Daoy (cell line): ENCODE results near the gene MST1R. TPM values are rescaled to one million over a fixed set of nuclear protein-coding genes. Genes with fewer than 3 reads are reported as not detected.

Experiments used
- DNase-seq: peaks from one replicate; pipeline ENCODE4 v3.0.0-alpha.2; 2015; ENCODE audit warnings: low read depth
- total RNA-seq: library from RNA; depleted of rRNA; stranded (reverse); fragments of >200 nt; shearing (Covaris generic); gene quantifications from 2 replicates; pipeline ENCODE4 v1.2.3, GENCODE V29; 2014

MST1R gene
- total RNA-seq, 1 experiment from 2014 or later: not detected

- no peak for DNase-seq
Measured at GRCh38 chr3:49877716-49878115, 26.0 kb downstream of the MST1R start.

DNA sequence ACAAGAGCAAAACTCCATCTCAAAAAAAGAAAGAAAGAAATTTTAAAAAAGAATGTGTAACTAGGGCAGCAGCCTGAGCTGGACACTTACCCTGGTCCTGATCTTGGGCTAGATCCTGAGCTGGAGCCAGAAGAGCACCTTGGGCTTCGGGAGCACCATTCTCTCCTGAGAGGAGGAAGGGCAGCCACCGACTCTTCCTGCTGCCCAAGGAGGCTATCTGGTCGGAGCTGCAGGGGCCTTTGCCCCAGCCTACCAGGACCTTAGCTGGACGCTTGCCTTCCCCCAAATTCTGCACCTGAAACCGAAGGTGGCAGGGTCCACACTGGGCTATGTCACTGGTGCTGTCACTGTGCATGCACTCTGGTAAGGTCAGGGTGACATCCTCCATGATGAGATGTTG is 27.1 kb downstream of the MST1R start:
- DNase-seq: no peak

DNA sequence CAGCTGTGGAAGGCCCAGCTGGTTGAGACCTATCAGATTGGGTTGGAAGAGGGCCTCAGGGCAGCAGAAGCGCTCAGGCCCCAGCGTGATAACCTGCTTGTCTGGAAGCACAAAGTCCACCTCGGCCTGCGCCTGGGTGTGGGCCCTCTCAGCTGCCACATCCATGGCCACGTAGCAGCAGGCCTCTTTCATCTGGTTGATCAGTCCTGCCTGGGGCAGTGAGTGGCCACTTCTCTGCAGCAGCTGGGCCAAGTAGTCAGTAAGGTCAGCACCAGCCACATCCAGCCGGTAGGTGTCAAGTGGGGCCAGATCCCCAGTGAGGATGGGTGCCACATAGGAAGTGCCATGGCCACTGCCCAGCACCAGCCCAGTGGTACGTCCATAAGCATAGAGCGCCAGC is 30.1 kb downstream of the MST1R start:
- no peak for DNase-seq

DNA sequence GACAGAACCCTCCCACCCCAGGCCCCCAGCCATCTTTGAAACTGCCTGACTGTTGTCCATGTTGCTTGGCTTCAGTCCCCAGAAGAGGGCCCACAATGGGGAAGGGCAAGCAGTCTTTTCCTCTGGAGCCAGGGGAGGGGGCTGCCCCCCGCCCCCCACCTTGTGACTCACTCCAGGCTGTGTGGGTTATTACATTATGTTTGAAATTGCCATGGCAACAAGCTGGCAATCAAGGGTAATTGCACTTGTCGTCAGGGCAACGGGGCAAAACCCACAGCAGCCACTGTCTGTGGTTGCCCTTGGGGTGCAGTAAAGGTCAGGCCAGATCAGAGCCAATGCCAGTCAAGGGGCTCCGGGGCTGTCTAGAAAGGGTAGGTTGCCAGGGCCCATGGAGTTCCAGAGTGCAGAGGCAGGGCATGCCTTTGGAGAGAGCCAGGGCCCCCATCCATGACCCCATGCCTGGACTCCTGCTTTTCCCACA is 30.8 kb downstream of the MST1R start:
- peak; percentile 39 for DNase-seq

DNA sequence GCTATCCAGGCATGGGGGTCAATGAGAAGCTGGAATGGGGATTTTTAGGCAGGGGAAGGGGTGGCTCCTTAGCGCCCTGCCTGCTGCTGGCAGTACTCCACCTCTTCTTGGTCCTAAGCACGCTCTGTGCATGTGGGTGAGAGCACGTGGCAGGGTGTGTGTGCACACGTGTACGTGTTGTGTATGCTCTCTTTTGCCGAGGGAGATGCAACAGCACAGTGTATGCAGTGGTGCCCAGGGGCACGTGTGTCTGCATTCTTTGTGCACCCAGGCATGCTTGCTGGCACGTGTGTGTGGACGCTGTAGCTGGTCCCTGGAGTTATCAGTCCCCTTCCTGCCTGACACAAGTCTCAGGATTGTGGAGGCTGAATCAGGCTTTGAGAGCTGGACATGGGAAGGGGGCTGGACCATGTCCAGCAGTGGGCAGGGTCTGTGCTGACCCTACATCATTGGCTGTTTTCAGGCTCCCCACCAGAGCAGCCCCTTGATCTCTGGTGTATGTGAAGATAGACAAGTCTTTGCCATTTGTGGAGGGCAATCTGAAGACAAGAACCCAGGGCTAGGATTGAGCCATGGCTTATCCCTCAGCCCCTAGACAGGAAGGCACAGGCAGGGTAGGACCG is 32.0 kb downstream of the MST1R start:
- DNase-seq: no peak

DNA sequence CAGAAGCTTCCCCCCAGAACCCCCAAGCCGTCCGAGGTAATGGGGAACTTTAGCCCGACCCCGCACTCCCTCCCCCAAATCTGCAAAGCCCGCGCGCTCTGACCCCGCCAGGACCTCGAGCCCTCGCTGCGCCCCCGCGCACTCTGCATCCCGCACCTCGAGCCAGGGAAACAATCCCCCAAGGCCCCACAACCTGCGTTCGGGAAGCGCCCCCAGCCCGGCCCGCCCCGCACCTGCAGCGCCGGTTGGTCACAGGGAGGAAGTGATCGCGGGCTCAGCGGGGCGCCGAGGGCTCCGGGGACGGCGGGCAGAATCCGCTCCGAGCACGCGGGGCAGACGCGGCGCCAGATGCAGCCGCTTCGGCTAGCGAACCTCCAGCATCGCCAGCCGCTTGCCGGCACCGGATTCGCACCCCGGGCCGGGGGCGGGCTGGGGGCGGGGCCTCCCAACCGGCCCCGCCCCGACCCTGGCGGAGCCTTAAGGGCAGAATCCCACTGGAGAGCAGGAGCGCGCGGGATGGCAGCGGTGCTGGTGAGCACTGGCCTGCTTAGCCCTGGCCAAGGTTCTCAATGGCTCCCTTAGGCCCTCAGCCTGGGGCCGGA is 34.0 kb downstream of the MST1R start, which contains the start of gene CAMKV:
Gene CAMKV, minus strand, starts transcription at position 382 of the 602 bp plus-strand sequence. CDS start 7,518 bp downstream, outside the sequence.
- DNase-seq: peak; percentile 26

DNA sequence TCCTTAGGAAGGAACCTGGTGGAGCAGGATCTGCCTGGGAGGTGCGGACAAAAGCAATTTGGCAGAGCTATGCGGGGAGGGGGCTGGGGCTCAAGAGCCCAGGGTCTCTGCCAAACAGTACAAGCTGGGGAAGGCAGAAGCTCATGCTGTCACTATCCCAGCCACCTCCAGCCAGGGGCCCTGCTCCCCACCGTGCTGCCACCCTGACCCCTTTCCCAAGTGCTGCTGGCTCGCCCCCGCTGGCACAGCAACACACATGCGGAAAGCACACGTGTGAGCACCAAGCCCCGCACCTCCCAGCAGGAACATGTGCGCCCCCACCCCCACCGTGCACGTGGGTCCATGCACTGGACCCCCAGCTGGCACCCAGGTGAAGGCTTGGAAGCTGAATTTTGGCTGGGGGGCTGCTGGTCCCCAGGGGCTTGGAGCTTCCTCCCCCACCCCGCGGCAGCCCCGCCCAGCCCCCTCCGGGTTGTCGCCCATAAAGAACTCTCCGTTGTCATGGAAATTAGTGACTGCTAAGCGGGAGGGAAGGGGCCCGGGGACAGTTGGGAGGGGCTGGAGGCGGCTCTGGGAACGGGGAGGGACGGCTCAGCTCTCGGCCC is 34.7 kb downstream of the MST1R start:
- DNase-seq: no peak

GRCh38 chr3:49867871-49868321 is 35.8 kb downstream of the MST1R start:
- peak; percentile 27 for DNase-seq

DNA sequence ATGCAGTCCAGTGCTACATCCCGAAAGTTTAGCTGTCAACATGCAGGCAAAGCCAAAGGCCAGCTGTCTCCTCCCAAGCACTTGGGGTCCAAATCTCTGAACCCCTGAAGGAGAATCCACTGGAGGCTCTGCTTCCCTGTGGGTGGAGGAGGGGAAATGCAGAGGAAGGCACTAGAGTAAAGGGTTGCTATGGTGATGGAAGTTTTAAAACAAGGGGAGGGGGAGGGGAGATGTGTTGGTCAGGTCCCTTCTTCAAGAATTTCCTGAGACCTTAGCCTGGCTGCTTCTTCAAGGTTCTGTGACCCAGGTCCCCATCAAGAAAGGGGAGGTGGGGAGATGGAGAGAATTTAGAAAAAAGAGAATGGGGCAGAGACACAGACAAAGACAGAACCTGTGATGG is 36.3 kb downstream of the MST1R start:
- no peak for DNase-seq

DNA sequence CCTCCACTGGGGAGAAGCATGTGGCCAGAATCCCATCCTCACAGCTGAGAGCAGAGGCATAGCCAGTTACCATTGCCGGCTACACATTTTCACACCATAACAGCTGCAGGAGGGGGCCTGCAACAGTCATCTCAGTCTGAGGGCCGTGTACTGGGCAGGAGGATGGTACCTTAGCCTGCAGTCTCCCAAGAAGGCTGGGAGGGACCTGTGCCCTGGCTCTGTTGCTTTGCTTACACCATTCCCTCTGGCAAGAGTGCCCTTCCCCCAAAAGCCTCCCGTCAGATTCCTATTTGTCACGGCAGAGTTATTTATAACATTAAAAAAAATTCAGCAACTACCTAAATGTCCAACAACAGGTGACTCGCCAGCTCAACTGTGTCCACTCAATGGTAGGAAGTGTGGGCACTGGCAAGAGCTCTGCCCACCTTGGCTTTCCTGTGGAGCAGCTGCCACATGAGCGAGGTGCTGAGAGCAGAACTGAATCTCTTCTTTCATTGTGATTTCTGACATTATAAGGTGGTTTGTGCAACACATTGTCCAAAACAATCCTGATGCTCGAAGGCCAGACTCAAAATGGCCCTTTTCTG is 38.4 kb downstream of the MST1R start:
- DNase-seq: no peak

DNA sequence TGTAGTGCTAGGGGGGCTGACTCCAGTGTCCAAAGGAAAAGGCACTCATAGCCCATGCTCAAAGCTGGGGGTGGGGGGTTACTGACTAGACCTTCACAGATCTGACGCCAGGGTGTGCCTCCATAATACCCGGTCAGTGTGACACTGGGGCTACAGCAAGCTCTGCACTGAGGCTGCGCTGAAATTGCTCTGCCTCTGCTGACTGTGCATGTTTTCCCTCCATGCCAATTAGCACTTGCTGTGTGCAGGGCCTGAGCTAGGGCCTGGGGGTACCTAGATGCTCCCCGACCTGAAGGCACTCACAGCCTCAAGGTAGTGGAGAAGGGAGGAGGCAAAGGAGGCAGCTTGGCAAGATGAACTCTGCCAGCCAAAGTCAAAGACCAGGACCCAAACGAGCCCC is 39.2 kb downstream of the MST1R start:
- no peak for DNase-seq

GRCh38 chr3:49859576-49860305 is 43.9 kb downstream of the MST1R start:
- no peak for DNase-seq

- DNase-seq: peak; percentile 91
Measured at GRCh38 chr3:49856181-49857005, 47.3 kb downstream of the MST1R start, which contains the start of gene TRAIP. Gene TRAIP (minus strand): TSS chr3:49856564. CDS start chr3:49856453, 111 bp downstream.

DNA sequence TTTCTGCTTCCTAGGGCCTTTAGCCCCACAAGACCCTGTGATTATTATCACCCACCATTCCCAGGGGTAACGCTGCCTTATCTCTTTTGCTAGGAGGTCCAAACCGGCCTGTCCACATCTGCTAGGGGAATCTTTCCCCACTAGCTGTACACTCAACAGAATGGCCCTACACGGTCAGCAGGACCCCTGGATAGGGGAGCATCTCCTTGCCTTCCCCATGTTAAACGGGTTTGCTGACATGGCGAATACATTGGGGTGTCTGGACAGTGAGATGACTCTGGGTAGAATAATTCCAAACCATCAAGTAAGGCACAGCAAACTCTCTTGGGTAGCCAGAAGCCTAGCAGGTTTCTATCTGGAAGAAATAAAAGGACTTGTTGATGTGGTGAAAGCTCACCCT is 48.0 kb downstream of the MST1R start:
- no peak for DNase-seq

DNA sequence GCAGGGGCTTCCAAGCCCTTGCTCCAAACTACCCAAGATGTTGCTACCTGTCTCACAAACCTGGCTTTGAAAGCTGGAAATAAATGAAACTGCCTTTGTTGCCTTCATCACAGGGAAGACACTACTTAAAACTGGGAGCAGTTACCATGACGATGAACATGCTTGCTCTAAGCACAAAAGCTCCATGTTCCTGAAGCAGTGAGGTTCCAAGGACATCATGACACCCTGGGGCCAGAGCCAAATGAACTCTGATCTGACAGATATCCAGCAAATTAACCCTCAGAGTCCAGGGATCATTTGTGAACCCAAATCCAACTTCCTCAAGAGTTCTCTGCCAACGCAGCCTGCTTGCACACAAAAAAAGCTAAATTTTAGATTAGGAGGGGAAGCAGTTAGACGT is 58.0 kb downstream of the MST1R start:
- no peak for DNase-seq

GRCh38 chr3:49844464-49845183 is 59.0 kb downstream of the MST1R start:
- no peak for DNase-seq

GRCh38 chr3:49842843-49843517 is 60.7 kb downstream of the MST1R start:
- DNase-seq: no peak

GRCh38 chr3:49841806-49842205 is 61.9 kb downstream of the MST1R start:
- no peak for DNase-seq

DNA sequence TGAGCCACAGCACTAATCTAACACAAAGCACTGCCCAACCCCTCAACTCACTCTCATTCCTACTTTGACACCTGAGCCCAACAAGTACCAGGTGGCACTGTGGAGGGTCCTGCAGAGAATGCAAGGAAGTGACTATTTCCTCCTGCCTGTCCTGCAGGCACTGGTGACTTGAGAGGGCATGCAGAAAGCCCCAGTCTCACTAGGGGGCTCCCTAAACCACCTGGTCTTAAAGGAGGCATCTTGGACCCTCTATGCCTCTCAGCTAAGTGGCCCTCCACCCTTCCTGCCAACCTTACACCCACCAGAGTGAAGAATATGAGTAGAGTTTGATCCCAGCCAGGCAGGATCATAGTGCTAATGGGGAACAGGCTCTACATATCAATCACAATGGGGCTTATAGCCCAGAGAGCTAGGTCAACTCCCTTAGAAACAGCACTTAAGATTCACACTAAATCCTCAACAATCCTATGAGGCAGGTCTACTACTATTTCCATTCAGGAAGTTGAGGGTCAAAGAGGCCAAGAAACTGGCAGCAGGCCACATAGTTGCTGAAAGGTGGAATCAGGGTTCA is 62.5 kb downstream of the MST1R start:
- peak; percentile 17 for DNase-seq
